HTR-8/SVneo (cell line): ENCODE data around the gene JMJD7.

ENCODE experiments used
- DNase-seq: peaks from one replicate; pipeline ENCODE4 v3.0.0; 2011; ENCODE audit warnings: low spot score, mixed read lengths; ENCODE audit not compliant: insufficient read length
- FAIRE-seq: peaks from 2 replicates; lab custom pipeline; 2011; peaks lifted over from hg19 to GRCh38; lab: Jason Lieb, UNC

Gene JMJD7

GRCh38 chr15:41798607-41799487 is 29.0 kb upstream of the JMJD7 start:
- DNase-seq (no peak), FAIRE-seq (no peak)

GRCh38 chr15:41799488-41799805 is 28.4 kb upstream of the JMJD7 start:
- no peak for DNase-seq
- FAIRE-seq, result no peak

- DNase-seq, result no peak
- no peak for FAIRE-seq
Measured at GRCh38 chr15:41801185-41801584, 26.7 kb upstream of the JMJD7 start.

- DNase-seq, result no peak
Measured at GRCh38 chr15:41801850-41802455, 25.9 kb upstream of the JMJD7 start.

GRCh38 chr15:41804361-41804760 is 23.5 kb upstream of the JMJD7 start:
- DNase-seq (no peak), FAIRE-seq (no peak)

More at GRCh38 chr15:41801850-41802455, 25.9 kb upstream of the JMJD7 start:
- no peak for FAIRE-seq

GRCh38 chr15:41804916-41805666 is 22.8 kb upstream of the JMJD7 start:
- no peak for FAIRE-seq
- no peak for DNase-seq

GRCh38 chr15:41805711-41806110 is 22.2 kb upstream of the JMJD7 start:
- DNase-seq, result no peak
- FAIRE-seq, result no peak

GRCh38 chr15:41806291-41807181 is 21.4 kb upstream of the JMJD7 start:
- DNase-seq (peak; percentile 60), FAIRE-seq (peak; percentile 44)

- DNase-seq (no peak), FAIRE-seq (no peak)
Measured at GRCh38 chr15:41809121-41809520, 18.8 kb upstream of the JMJD7 start.

- no peak for FAIRE-seq
Measured at GRCh38 chr15:41809526-41810220, 18.2 kb upstream of the JMJD7 start.

GRCh38 chr15:41810651-41811431 is 17.1 kb upstream of the JMJD7 start:
- no peak for FAIRE-seq
- DNase-seq, result no peak

More at GRCh38 chr15:41809526-41810220, 18.2 kb upstream of the JMJD7 start:
- DNase-seq, result no peak

- DNase-seq (peak; percentile 85), FAIRE-seq (peak; percentile 55)
Measured at GRCh38 chr15:41811432-41812195, 16.3 kb upstream of the JMJD7 start.

- DNase-seq (no peak), FAIRE-seq (no peak)
Measured at GRCh38 chr15:41812820-41813375, 15.0 kb upstream of the JMJD7 start.

GRCh38 chr15:41813426-41813825 is 14.5 kb upstream of the JMJD7 start:
- DNase-seq, result no peak
- FAIRE-seq, result no peak

GRCh38 chr15:41814534-41814933 is 13.4 kb upstream of the JMJD7 start:
- DNase-seq, result no peak
- no peak for FAIRE-seq

GRCh38 chr15:41816788-41817187 is 11.1 kb upstream of the JMJD7 start:
- DNase-seq (no peak), FAIRE-seq (no peak)

- no peak for DNase-seq
Measured at GRCh38 chr15:41817327-41817726, 10.6 kb upstream of the JMJD7 start.

GRCh38 chr15:41817781-41818180 is 10.1 kb upstream of the JMJD7 start:
- no peak for FAIRE-seq
- no peak for DNase-seq

More at GRCh38 chr15:41817327-41817726, 10.6 kb upstream of the JMJD7 start:
- FAIRE-seq, result no peak
